SKM-1 (cell line): ENCODE data around the gene ARHGEF19.
"Not testable (repeated sequence)": the region's sequence is repeated elsewhere in the genome, so short reads cannot be mapped to it uniquely, and the experiment has no call there.

Experiments used
- DNase-seq: peaks from one replicate; lab custom pipeline; 2025; ENCODE audit not compliant: unreplicated experiment; lab: John Stamatoyannopoulos, UW

The ARHGEF19 gene

GRCh38 chr1:16205891-16206546 is 6.4 kb downstream of the ARHGEF19 start:
- no peak for DNase-seq

DNA sequence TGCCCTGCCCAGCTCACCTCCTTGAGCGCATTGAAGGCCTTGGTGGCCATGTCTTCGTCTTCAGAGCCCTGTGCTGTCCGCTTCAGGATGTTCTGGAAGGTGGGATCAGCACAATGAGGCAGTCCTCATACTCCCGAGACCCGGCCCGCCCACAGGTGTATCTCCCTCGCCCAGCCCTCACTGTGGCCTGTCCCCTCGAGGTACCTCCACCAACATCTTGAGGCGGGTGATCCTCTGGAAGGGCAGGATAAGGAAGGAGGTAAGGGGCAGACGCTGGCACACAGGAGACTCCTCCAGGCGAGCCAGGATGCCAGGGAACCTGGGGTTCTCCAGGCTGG is 7.1 kb downstream of the ARHGEF19 start:
- DNase-seq = no peak

DNA sequence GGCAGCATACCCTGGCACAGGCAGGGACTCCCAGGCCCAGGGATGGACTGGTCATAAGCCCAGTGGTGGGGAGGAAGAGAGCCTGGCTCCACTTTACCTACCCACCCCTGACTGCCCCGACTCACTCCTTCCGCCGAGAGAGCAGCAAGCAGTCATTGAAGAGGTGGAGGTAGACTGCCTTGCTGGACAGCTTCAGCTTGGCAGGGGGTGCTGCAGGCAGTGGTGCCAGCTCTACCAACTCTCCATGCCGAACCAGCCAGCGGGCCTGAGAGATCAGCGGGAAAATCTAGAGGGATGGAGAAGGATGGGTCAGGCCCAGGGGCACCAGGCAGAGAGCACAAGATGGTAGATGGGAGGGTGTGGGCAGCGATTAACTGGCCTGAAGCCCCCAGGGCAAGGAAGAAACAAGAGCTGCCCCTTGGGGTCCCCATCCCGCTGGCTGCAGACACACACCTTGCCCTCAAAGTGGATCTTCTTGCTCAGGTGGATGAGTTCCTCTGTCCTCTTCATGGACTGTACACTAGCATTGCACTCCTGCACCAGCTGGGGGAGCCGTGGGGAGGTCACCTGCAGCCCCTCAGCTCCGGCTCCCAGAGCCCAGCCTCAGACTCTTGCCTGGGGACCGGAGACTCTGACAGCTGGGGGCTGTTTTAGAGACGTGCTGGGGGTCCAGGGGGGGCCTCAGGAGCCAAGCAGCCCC is 7.7 kb downstream of the ARHGEF19 start:
- DNase-seq = no peak

DNA sequence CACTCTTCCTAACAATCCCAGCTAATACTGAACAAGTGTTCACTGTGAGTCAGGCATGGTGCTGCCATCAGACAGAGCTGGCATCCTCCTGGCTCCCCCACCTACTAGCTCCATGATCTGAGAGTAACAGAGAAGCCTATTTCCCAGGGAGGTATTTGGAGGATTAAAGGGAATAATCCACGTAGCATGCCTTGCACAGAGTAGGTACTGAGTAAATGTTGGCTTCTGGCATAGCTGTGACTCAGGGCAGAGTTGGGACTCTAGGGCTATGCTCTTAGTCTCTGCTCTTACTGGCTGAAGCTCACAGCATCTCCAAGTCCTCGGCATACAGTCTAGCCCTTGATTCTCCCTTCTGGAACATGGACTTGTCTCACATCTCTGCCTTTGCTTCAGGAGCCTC is 8.2 kb downstream of the ARHGEF19 start:
- DNase-seq = no peak

DNA sequence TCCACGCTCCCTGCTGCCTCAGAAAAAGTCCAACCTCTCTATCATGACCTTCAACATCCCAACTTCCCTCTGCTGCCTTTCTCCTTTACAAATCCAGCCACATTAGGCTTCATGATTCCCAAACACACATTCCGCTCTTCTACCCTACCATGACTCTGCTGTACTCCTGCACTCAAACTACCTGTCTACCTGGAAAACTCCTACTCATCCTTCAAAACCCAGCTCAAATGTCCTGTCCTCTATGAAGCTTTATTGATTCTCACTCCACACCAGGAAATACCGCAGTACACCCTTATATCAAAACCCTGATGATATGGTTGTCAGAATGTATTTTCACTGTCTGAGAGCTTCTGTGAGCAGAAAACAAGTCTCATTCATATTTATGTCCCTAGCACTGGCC is 8.9 kb downstream of the ARHGEF19 start:
- no peak for DNase-seq

GRCh38 chr1:16202281-16203210 is 9.9 kb downstream of the ARHGEF19 start:
- DNase-seq = no peak

GRCh38 chr1:16199700-16200099 is 12.8 kb downstream of the ARHGEF19 start:
- no peak for DNase-seq

GRCh38 chr1:16199157-16199501 is 13.3 kb downstream of the ARHGEF19 start:
- DNase-seq = no peak

DNA sequence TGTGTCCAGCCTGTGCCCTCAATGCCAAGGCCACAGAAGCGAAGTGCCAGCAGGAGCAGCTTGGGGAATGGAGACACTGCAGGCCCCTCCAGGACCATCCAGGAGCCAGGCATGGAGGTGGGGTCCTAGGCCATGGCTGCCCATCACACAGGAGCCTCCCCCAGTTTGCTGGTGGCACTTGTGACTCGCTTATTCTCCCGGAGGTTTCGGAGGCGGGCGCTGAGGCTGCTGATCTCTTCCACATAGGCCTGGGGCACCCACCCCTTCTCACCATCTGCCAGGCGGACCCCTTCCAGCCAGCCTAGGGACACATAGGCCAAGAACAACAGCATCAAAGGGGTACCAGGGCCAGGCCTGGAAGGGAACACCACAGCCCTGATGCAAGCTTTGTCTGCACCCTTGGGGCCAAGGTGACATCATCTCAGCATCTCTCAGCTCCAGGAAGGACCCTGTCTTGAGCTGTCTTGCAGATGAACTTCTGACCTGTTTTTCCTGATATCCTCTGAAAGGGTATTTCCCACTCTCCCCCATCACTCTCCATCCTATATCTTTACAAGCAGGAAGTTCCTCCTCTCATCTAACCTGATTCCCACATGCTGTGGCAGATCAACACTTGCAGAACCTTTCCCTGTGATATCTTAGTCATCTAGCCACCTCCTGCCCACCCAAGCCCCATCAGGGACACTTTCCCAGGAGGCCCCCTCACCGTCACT is 13.9 kb downstream of the ARHGEF19 start:
- no peak for DNase-seq

GRCh38 chr1:16196874-16197273 is 15.6 kb downstream of the ARHGEF19 start:
- no peak for DNase-seq

- not testable (repeated sequence) for DNase-seq
Observed at GRCh38 chr1:16196139-16196538, 16.3 kb downstream of the ARHGEF19 start.

DNA sequence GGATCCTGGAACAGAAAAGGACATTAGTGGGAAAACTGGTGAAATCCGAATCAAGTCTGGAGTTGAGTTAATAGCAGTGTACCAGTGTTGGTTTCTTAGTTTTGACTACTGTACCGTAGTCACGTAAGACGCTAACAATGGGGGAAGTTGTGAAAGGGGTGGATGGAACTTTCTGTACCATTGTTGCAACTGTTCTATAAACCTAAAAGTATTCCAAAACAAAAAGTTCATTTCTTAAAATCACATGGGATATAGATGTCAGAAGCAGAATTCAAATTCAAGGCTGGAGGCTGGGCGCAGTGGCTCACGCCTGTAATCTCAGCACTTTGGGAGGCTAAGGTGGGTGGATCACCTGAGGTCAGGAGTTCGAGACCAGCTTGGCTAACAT is 16.9 kb downstream of the ARHGEF19 start:
- DNase-seq = no peak

GRCh38 chr1:16191916-16192546 is 20.4 kb downstream of the ARHGEF19 start:
- DNase-seq = no peak

DNA sequence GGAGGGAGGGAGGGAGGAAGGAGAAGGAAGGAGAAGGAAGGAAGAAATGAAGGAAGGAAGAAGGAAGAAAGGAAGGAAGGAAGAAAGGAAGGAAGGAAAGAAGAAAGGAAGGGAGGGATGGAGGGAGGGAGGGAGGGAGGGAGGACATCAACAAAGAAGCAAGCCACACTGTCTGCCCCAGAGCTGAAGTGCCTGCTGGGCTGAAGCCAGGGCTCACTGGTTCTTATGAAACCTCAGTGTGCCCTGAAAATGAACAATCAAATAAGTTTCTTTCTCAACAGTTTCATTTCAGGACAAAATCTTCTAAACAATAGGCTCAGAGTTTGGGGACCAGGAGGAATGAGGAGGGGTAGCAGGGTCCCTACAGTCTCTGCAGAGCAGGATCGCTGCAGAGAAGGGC is 21.1 kb downstream of the ARHGEF19 start:
- no peak for DNase-seq

GRCh38 chr1:16189921-16190621 is 22.4 kb downstream of the ARHGEF19 start:
- no peak for DNase-seq

DNA sequence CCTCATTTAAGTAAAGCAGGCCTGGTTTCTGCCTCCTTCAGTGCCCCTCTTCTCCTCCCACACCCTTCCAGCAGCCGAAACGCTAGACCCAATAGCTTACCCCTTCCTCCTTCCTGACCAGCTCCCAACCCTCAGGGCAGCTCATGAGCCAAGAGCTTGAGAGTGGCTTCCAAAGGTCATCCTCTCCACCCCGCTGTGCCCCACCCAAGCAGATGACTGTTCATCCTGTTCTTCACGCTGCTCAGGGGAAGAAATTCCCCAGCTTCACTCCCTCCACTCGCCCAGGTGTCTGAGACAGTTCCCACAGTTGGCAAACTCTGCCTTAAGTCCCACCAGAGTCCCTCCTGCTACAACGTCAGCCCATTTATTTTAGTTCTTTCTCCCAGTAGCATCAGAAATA is 23.4 kb downstream of the ARHGEF19 start:
- no peak for DNase-seq

GRCh38 chr1:16187748-16188401 is 24.6 kb downstream of the ARHGEF19 start:
- DNase-seq = peak; percentile 3

- no peak for DNase-seq
Observed at GRCh38 chr1:16186655-16187235, 25.7 kb downstream of the ARHGEF19 start.

DNA sequence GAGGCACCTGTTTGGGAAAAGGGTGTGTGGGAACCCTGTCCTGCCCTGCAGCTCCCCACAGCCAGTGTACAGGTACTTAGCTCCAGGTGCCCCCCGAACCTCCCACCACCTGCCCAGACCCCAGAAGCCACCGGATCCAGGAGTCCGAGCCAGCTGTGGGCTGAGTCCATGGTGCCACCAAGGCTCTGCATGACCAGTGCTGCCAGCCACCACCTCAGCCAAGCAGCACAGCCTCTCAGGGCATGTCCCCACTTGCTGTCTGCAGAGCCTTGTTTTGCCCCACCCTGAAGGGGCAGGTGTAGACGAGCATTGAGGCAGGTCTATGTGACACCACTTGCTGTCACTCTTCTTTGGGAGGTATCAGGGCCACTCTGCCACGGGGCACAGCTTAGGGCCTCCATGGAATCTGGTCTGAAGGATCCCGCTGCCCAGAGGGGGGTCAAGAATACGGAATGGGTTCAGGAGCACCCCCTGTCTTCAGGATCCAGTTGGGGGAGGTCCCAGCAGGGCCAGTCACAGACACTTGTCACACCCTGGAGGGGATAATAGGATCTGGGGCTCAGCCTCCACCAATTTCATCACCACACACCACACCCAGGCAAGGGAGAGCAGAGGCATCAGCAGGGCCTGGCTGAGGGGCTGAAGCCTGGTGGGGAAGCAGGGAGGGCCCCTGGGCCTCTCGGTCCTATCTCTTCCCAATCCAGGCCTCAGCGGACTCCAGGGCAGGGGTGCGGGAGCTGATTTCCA is 27.7 kb downstream of the ARHGEF19 start:
- DNase-seq = no peak
